Liver (tissue), 9 donors: ENCODE measurements around the gene AKTIP. TPM values are rescaled to one million over a fixed set of nuclear protein-coding genes. Genes with fewer than 3 reads are reported as not detected.

Experiments
- DNase-seq: peaks from one replicate; pipeline ENCODE4 v3.0.0-alpha.2; 2017; ENCODE audit warnings: low spot score
- H3K27ac ChIP-seq, 2 donors: one replicate each; pipeline ENCODE4 v1.7.0; 2013; ENCODE audit warnings: inconsistent platforms in 2 of 2, low read length in 2 of 2, control low read depth in 1 of 2, low read depth in 1 of 2, mild to moderate bottlenecking in 1 of 2
- H3K27me3 ChIP-seq, 4 donors: one replicate each; pipeline versions ENCODE4 v1.6.1 to v1.7.0; 2013; ENCODE audit warnings: low read length in 3 of 4, inconsistent platforms in 1 of 4, mild to moderate bottlenecking in 1 of 4, moderate library complexity in 1 of 4; ENCODE audit not compliant: control insufficient read depth in 4 of 4, insufficient read depth in 4 of 4
- H3K36me3 ChIP-seq, 4 donors: one replicate each; pipeline versions ENCODE4 v1.6.1 to v1.7.0; 2013; ENCODE audit warnings: low read length in 3 of 4, mild to moderate bottlenecking in 3 of 4, low read depth in 1 of 4, moderate library complexity in 1 of 4; ENCODE audit not compliant: control insufficient read depth in 4 of 4, insufficient read depth in 3 of 4
- H3K4me1 ChIP-seq, 4 donors: one replicate each; pipeline versions ENCODE4 v1.6.1 to v1.7.0; 2013; ENCODE audit warnings: low read length in 3 of 4, mild to moderate bottlenecking in 3 of 4, moderate library complexity in 1 of 4; ENCODE audit not compliant: control insufficient read depth in 4 of 4, insufficient read depth in 4 of 4
- H3K4me3 ChIP-seq, 3 donors: one replicate each; pipeline versions ENCODE4 v1.6.1 to v1.7.0; 2013; ENCODE audit warnings: low read length in 3 of 3, control low read depth in 1 of 3, low read depth in 1 of 3, mild to moderate bottlenecking in 1 of 3
- H3K9ac ChIP-seq, 2 donors: one replicate each; pipeline ENCODE4 v1.7.0; 2013; ENCODE audit warnings: low read length in 2 of 2, mild to moderate bottlenecking in 2 of 2, moderate library complexity in 2 of 2, control low read depth in 1 of 2, low read depth in 1 of 2
- H3K9me3 ChIP-seq, 4 donors: one replicate each; pipeline versions ENCODE4 v1.6.1 to v1.7.0; 2013; ENCODE audit warnings: low read length in 3 of 4; ENCODE audit not compliant: control insufficient read depth in 4 of 4
- FOXA2 ChIP-seq: IDR thresholded peaks from 2 replicates; pipeline ENCODE4 v1.6.1; 2016; ENCODE audit warnings: antibody characterized with exemption
- GABPA ChIP-seq, 2 donors: IDR thresholded peaks in 1 of 2; conservative IDR thresholded peaks in 1 of 2; 2 replicates each; pipeline ENCODE4 v1.6.1; 2016; ENCODE audit warnings: antibody characterized with exemption in 2 of 2, mild to moderate bottlenecking in 1 of 2, moderate library complexity in 1 of 2
- HNF4G ChIP-seq: IDR thresholded peaks from 2 replicates; pipeline ENCODE4 v1.6.1; 2016; ENCODE audit warnings: antibody characterized with exemption
- JUND ChIP-seq, 2 donors: IDR thresholded peaks; 2 replicates each; pipeline ENCODE4 v1.6.1; 2016; ENCODE audit warnings: antibody characterized with exemption in 2 of 2
- NR2F2 ChIP-seq: IDR thresholded peaks from 2 replicates; pipeline ENCODE4 v1.6.1; 2016; ENCODE audit warnings: antibody characterized with exemption
- RAD21 ChIP-seq, 2 donors: IDR thresholded peaks; 2 replicates each; pipeline ENCODE4 v1.6.1; 2016; ENCODE audit warnings: antibody characterized with exemption in 2 of 2, mild to moderate bottlenecking in 2 of 2
- RXRA ChIP-seq, 2 donors: IDR thresholded peaks; 2 replicates each; pipeline ENCODE4 v1.6.1; 2017 to 2018; ENCODE audit warnings: antibody characterized with exemption in 2 of 2, mild to moderate bottlenecking in 1 of 2
- SP1 ChIP-seq: IDR thresholded peaks from 2 replicates; pipeline ENCODE4 v1.6.1; 2018; ENCODE audit warnings: antibody characterized with exemption, mild to moderate bottlenecking
- TAF1 ChIP-seq: conservative IDR thresholded peaks from 2 replicates; pipeline ENCODE4 v1.6.1; 2016; ENCODE audit warnings: antibody characterized with exemption, mild to moderate bottlenecking
- WGBS: extraction: QIAGEN DNeasy Blood & Tissue Kit; methylation state at CpG from one replicate; pipeline ENCODE4 v1.1.7; 2013; 5-methylcytosine and 5-hydroxymethylcytosine counted together
- polyA plus RNA-seq, 2 donors: library from polyadenylated mRNA; stranded (reverse) in 1 of 2; unstranded in 1 of 2; fragments of 200-250 nt in 1 of 2; fragments of >200 nt in 1 of 2; fragmentation: Nextera tagmentation in 1 of 2; extraction: Ambion mirVana in 1 of 2; gene quantifications; one replicate each; pipeline versions ENCODE4 v1.2.1 to v1.2.3, GENCODE V29; 2013 to 2015
- total RNA-seq, 2 donors: library from RNA; depleted of rRNA; stranded (reverse); fragments of >200 nt; gene quantifications; one replicate each; pipeline ENCODE4 v1.2.3, GENCODE V29; 2014
- TF ChIP-seq, protein P1 (sequence below): fragments of 150-350 bp; IDR thresholded peaks from 2 replicates; pipeline ENCODE4 v1.5.1; 2017; ENCODE audit warnings: improper control_type of control experiment, low read depth, low read length; ENCODE audit not compliant: missing input control
- TF ChIP-seq, protein P2 (sequence below): IDR thresholded peaks from 2 replicates; pipeline ENCODE4 v1.6.1; 2016; ENCODE audit warnings: antibody characterized with exemption, mild to moderate bottlenecking
- TF ChIP-seq, protein P3 (sequence below): IDR thresholded peaks from 2 replicates; pipeline ENCODE4 v1.6.1; 2016; ENCODE audit warnings: antibody characterized with exemption
- TF ChIP-seq, protein P4 (sequence below): IDR thresholded peaks from 2 replicates; pipeline ENCODE4 v1.6.1; 2016; ENCODE audit warnings: antibody characterized with exemption
- TF ChIP-seq, protein P5 (sequence below): IDR thresholded peaks from 2 replicates; pipeline ENCODE4 v1.6.1; 2016; ENCODE audit warnings: antibody characterized with exemption
- donor health status: healthy.
- donor health status: healthy.
- donor health status: healthy.
- donor health status: healthy.
- donor health status: healthy.

AKTIP gene
- total and polyA plus RNA-seq, 4 donors: 7.5 to 47.1 (median 20.4) TPM

DNA sequence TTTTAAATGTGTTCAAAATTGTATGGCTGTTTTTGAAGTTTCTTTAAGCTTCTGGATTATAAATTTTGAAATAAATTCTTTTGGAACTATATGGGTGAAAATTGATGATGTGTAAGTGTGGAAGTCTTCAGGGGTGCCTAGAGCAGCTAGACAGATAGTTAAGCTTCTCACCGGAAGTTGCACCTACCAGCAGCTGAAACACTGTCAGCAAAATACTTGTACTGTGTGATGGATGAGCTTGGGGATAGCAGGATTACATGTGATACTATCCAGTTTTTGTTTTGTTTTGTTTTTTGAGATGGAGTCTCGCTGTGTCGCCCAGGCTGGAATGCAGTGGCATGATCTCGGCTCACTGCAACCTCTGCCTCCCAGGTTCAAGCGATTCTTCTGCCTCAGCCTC, 49.1 kb downstream of the AKTIP start:
- Histone ChIP-seq H3K9ac (no peak overlapping the region), H3K27me3 (no peaks in the 10 kb centered on the region), H3K27ac (no peak overlapping the region), H3K4me3 (no peak overlapping the region), H3K9me3 (no peaks in the 10 kb centered on the region), H3K4me1 (no peaks in the 10 kb centered on the region), H3K36me3 (peaks cover 4 to 56% (median 50%) of the 10 kb centered on the region in 4 donors)
- no peak for DNase-seq
- 96% methylated on average over 5 of the region's 5 CpGs for WGBS
- TF ChIP-seq SP1 (no peak), JUND (IDR thresholded peaks at IDR 0.05) (no peak), FOXA2 (no peak), TAF1 (no peak), NR2F2 (no peak), RAD21 (IDR thresholded peaks at IDR 0.05) (no peak), GABPA (IDR thresholded peaks at IDR 0.05 in 1 of 2, conservative IDR thresholded peaks at IDR 0.05 in 1 of 2) (no peak)
- TF ChIP-seq, protein P1, sequence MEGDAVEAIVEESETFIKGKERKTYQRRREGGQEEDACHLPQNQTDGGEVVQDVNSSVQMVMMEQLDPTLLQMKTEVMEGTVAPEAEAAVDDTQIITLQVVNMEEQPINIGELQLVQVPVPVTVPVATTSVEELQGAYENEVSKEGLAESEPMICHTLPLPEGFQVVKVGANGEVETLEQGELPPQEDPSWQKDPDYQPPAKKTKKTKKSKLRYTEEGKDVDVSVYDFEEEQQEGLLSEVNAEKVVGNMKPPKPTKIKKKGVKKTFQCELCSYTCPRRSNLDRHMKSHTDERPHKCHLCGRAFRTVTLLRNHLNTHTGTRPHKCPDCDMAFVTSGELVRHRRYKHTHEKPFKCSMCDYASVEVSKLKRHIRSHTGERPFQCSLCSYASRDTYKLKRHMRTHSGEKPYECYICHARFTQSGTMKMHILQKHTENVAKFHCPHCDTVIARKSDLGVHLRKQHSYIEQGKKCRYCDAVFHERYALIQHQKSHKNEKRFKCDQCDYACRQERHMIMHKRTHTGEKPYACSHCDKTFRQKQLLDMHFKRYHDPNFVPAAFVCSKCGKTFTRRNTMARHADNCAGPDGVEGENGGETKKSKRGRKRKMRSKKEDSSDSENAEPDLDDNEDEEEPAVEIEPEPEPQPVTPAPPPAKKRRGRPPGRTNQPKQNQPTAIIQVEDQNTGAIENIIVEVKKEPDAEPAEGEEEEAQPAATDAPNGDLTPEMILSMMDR: no peak
- TF ChIP-seq, protein P2, sequence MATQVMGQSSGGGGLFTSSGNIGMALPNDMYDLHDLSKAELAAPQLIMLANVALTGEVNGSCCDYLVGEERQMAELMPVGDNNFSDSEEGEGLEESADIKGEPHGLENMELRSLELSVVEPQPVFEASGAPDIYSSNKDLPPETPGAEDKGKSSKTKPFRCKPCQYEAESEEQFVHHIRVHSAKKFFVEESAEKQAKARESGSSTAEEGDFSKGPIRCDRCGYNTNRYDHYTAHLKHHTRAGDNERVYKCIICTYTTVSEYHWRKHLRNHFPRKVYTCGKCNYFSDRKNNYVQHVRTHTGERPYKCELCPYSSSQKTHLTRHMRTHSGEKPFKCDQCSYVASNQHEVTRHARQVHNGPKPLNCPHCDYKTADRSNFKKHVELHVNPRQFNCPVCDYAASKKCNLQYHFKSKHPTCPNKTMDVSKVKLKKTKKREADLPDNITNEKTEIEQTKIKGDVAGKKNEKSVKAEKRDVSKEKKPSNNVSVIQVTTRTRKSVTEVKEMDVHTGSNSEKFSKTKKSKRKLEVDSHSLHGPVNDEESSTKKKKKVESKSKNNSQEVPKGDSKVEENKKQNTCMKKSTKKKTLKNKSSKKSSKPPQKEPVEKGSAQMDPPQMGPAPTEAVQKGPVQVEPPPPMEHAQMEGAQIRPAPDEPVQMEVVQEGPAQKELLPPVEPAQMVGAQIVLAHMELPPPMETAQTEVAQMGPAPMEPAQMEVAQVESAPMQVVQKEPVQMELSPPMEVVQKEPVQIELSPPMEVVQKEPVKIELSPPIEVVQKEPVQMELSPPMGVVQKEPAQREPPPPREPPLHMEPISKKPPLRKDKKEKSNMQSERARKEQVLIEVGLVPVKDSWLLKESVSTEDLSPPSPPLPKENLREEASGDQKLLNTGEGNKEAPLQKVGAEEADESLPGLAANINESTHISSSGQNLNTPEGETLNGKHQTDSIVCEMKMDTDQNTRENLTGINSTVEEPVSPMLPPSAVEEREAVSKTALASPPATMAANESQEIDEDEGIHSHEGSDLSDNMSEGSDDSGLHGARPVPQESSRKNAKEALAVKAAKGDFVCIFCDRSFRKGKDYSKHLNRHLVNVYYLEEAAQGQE: no peak
- TF ChIP-seq, protein P3, sequence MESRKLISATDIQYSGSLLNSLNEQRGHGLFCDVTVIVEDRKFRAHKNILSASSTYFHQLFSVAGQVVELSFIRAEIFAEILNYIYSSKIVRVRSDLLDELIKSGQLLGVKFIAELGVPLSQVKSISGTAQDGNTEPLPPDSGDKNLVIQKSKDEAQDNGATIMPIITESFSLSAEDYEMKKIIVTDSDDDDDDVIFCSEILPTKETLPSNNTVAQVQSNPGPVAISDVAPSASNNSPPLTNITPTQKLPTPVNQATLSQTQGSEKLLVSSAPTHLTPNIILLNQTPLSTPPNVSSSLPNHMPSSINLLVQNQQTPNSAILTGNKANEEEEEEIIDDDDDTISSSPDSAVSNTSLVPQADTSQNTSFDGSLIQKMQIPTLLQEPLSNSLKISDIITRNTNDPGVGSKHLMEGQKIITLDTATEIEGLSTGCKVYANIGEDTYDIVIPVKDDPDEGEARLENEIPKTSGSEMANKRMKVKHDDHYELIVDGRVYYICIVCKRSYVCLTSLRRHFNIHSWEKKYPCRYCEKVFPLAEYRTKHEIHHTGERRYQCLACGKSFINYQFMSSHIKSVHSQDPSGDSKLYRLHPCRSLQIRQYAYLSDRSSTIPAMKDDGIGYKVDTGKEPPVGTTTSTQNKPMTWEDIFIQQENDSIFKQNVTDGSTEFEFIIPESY: no peak
- TF ChIP-seq, protein P4, sequence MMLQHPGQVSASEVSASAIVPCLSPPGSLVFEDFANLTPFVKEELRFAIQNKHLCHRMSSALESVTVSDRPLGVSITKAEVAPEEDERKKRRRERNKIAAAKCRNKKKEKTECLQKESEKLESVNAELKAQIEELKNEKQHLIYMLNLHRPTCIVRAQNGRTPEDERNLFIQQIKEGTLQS: no peak
- TF ChIP-seq, protein P5, sequence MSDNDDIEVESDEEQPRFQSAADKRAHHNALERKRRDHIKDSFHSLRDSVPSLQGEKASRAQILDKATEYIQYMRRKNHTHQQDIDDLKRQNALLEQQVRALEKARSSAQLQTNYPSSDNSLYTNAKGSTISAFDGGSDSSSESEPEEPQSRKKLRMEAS: no peak

DNA sequence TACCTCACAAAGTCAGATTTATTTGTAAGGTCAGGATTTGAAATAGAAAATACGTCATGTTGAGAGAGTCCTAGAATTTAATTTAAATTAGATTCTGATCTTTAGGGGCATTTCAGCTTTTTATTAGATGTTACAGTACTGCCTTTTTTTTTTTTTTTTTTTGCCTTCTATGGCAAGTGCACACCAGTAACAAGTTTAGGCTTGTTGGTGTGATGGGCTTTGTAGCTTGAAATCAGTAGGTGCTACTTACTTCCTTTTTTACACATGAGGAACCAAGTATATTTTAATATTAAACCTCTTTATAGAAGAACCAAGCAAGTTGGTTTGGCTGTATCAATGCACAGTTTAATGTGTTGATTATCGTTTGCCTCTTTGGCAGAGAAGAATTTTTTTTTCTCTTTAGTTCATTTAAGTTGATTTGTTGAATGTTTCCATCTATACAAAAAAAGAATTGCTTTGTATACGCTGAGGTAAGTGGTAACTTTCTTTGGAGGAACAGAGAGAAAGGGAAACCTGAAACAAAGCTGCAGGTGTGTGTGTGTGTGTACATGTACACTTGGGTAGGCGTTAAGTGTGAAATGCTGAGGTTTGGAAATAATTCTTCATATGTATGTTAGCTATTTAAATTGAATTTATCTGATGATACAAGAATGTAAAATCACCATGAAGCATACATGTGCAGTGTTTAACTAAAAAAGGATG, 53.0 kb downstream of the AKTIP start:
- Histone ChIP-seq H3K27me3 (no peaks in the 10 kb centered on the region), H3K9ac (no peak overlapping the region), H3K27ac (no peak overlapping the region), H3K4me1 (no peaks in the 10 kb centered on the region), H3K4me3 (no peak overlapping the region), H3K36me3 (peaks cover 7 to 49% (median 34%) of the 10 kb centered on the region in 4 donors), H3K9me3 (no peaks in the 10 kb centered on the region)
- no peak for DNase-seq
- WGBS: 91% methylated on average over 4 of the region's 4 CpGs
- TF ChIP-seq, protein P5: no peak
- TF ChIP-seq TAF1 (no peak), NR2F2 (no peak), RXRA (IDR thresholded peaks at IDR 0.05) (no peak), JUND (IDR thresholded peaks at IDR 0.05) (no peak), HNF4G (no peak), SP1 (no peak)
- TF ChIP-seq, protein P2: no peak
- TF ChIP-seq, protein P1: no peak
